ENCODE measurements around the gene CFLAR.
"Not testable (repeated sequence)": the region's sequence is repeated elsewhere in the genome, so short reads cannot be mapped to it uniquely, and the experiment has no call there.

The CFLAR gene

GRCh38 chr2:201138401-201138970, 22.5 kb downstream of the CFLAR start:
- Histone ChIP-seq H3K27ac (peak overlapping the region; percentile 81), H3K4me3 (ENCODE audit: low read depth, low read length) (no peak overlapping the region), H3K27me3 (ENCODE audit: insufficient read depth, low read depth, severe bottlenecking) (no peaks in the 10 kb centered on the region), H3K36me3 (no peaks in the 10 kb centered on the region), H3K9me3 (ENCODE audit: severe bottlenecking) (no peaks in the 10 kb centered on the region)
- TF ChIP-seq CTCF (IDR thresholded peaks at IDR 0.05; ENCODE audit: low read depth, low read length), result no peak
- DNase-seq, result no peak

GRCh38 chr2:201138986-201139781, 23.2 kb downstream of the CFLAR start:
- H3K27me3 ChIP-seq (ENCODE audit: insufficient read depth, low read depth, severe bottlenecking); H3K4me3 ChIP-seq (ENCODE audit: low read depth, low read length); H3K36me3 ChIP-seq; H3K9me3 ChIP-seq (ENCODE audit: severe bottlenecking): not testable (repeated sequence)
- DNase-seq, result peak; percentile 57
- H3K27ac ChIP-seq, result peak overlapping the region; percentile 81

GRCh38 chr2:201139836-201140604, 24.1 kb downstream of the CFLAR start:
- Histone ChIP-seq H3K4me3 (ENCODE audit: low read depth, low read length) (no peak overlapping the region), H3K27ac (peak overlapping the region; percentile 81)
- no peak for DNase-seq

GRCh38 chr2:201144101-201145051, 28.4 kb downstream of the CFLAR start:
- no peak for TF ChIP-seq CTCF (IDR thresholded peaks at IDR 0.05; ENCODE audit: low read depth, low read length)
- Histone ChIP-seq H3K27me3 (ENCODE audit: insufficient read depth, low read depth, severe bottlenecking) (no peaks in the 10 kb centered on the region), H3K36me3 (no peaks in the 10 kb centered on the region), H3K27ac (no peak overlapping the region), H3K9me3 (ENCODE audit: severe bottlenecking) (no peaks in the 10 kb centered on the region), H3K4me3 (ENCODE audit: low read depth, low read length) (no peak overlapping the region)
- DNase-seq, result no peak

More at GRCh38 chr2:201139836-201140604, 24.1 kb downstream of the CFLAR start:
- no peaks in the 10 kb centered on the region for H3K36me3 ChIP-seq
- no peak for TF ChIP-seq CTCF (IDR thresholded peaks at IDR 0.05; ENCODE audit: low read depth, low read length)
- H3K27me3 ChIP-seq (ENCODE audit: insufficient read depth, low read depth, severe bottlenecking), result no peaks in the 10 kb centered on the region
- H3K9me3 ChIP-seq (ENCODE audit: severe bottlenecking), result no peaks in the 10 kb centered on the region

- no peaks in the 10 kb centered on the region for H3K9me3 ChIP-seq (ENCODE audit: severe bottlenecking)
- TF ChIP-seq CTCF (IDR thresholded peaks at IDR 0.05; ENCODE audit: low read depth, low read length), result no peak
- H3K4me3 ChIP-seq (ENCODE audit: low read depth, low read length), result no peak overlapping the region
- H3K27ac ChIP-seq, result no peak overlapping the region
- DNase-seq, result no peak
- no peaks in the 10 kb centered on the region for H3K36me3 ChIP-seq
- H3K27me3 ChIP-seq (ENCODE audit: insufficient read depth, low read depth, severe bottlenecking), result no peaks in the 10 kb centered on the region
These were observed 32.5 kb downstream of the CFLAR start for GRCh38 chr2:201148434-201148990.

All from WERI-Rb-1 (cell line).